GM12801 (cell line): Measurements from ENCODE around the gene SLU7.

Experiments used
- TF ChIP-seq, protein P1 (sequence below): IDR thresholded peaks from one replicate; pipeline ENCODE4 v1.5.1; 2011; ENCODE audit warnings: control low read depth; ENCODE audit not compliant: insufficient read length; ENCODE audit errors: extremely low read depth

SLU7 gene

DNA sequence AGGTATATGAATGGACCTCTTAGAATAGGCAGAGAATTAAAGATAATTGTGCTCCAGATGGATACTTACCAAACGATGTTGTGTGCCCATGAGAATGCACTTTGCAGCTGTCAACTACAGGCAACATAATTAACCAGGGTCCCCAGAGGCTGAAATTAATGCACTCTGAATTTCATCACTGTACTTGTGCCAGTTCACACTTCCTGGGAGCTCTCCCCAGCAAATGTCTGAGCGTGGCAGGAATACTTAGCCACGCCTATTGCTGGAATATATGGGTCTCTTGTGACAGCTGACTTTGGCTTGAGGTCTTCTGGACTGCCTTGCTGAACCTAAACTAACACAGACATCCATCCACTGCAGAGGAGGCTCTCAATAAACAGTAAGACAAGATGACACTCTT, 36.5 kb downstream of the SLU7 start:
- TF ChIP-seq, protein P1, sequence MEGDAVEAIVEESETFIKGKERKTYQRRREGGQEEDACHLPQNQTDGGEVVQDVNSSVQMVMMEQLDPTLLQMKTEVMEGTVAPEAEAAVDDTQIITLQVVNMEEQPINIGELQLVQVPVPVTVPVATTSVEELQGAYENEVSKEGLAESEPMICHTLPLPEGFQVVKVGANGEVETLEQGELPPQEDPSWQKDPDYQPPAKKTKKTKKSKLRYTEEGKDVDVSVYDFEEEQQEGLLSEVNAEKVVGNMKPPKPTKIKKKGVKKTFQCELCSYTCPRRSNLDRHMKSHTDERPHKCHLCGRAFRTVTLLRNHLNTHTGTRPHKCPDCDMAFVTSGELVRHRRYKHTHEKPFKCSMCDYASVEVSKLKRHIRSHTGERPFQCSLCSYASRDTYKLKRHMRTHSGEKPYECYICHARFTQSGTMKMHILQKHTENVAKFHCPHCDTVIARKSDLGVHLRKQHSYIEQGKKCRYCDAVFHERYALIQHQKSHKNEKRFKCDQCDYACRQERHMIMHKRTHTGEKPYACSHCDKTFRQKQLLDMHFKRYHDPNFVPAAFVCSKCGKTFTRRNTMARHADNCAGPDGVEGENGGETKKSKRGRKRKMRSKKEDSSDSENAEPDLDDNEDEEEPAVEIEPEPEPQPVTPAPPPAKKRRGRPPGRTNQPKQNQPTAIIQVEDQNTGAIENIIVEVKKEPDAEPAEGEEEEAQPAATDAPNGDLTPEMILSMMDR: no peak

DNA sequence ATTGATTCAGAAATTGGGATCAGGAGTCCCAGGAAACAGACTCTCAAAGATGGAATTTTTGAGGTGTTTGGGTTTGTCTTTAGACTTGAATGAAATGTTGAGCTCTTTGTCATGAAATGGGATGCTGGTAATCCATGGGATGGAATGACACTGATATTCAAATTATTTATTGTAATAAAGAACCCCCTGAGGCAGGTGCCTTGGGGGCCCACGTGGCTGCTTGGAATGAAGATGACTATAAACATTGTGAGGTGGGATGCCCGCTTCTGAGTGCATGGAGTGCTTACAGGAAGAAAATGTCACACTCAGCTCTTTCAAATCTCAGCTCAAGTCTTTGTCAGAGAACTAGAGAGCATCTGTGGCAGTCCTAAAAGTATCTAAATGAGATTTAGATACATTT, 38.8 kb downstream of the SLU7 start:
- TF ChIP-seq, protein P1: no peak

DNA sequence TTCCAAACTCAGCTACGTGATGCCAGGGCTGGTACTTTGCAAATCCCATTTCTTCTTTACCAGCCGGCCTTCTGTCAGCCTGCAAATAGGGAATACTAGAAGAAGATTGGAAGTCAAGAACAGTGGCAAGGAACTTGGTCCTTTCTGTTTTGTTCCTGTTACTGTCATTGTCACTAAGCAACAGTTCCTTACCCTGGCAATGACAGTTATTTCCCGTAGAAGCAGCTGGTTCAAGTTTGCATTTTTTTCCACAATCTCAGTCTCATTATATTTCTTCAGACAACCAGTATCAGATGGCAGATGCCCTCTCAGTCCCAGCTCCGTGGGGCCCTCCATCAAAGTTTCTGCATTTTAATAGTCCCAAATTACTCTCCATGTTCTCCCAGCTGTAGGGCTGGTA, 39.4 kb downstream of the SLU7 start:
- TF ChIP-seq, protein P1: no peak

DNA sequence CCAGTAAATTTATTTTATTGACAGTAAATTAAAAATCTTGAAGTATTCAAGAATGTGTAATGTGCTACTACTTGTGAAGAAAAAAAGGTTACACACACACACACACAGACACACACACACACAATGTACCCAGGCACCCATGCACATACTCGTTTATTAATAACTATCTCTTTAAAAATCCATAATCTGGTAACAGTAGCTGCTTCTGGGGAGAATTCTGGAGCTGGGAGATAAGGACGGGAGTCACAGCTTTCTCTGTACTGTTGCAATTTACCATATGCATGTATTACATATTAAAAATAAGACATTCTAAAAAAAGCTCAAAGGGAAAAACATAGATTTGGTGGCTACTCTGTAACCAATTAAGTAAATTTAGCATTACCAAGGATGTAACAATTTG, 40.6 kb downstream of the SLU7 start:
- TF ChIP-seq, protein P1: no peak

DNA sequence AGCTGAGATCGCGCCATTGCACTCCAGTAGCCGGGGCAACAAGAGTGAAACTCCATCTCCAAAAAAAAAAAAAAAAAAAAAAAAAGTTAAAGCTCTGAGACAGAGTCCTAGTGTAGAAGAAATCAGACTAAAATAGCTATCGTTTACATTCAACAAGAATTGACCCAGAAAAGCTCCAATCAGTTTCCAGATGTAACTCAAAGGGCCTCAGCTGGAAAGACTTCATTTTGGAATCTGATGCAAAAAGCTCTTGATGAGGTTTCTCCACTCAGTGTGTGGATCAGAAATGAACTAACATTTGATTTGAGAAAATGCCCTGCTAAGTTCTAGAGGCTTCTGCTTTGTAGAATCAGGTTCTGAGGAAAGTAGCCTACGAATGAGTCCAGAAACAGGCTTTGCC, 41.2 kb downstream of the SLU7 start:
- TF ChIP-seq, protein P1: no peak

DNA sequence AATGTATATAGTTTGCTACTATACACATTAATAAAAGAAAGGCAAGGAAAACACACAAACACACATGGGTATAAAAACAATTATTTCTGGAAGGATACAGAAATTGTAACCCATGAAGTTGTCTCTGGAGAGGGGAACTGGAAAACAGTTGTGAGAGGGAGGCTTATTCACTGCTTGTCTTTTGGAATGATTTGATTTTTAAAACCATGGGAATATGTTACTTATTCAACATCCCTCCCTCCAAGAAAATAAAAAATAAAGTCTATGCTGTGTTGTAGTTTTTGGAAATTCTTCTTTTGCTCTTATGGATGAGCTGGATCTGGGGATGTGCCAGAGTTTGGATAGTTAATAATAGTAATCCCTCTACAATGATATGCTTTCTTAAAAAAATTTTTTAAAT, 42.5 kb downstream of the SLU7 start:
- TF ChIP-seq, protein P1: no peak

DNA sequence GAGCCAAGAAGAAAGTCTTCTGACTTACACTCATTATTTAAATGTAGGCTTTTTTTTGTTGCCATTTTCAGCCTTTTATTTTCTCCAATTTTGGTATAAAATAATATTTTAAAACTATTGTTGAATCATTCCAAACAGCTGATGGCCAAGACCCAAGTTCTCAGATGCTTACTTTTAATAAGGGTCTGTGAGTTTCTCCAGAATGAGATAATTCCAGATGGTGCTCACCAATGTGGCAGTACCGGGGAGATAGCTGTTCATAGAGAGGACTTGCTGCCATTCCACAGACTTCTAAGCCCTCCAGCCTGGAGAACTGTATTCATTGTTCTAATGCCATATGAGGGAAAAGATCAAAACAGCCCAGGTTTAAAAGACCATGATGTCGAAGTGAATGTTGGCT, 43.2 kb downstream of the SLU7 start:
- TF ChIP-seq, protein P1: no peak

DNA sequence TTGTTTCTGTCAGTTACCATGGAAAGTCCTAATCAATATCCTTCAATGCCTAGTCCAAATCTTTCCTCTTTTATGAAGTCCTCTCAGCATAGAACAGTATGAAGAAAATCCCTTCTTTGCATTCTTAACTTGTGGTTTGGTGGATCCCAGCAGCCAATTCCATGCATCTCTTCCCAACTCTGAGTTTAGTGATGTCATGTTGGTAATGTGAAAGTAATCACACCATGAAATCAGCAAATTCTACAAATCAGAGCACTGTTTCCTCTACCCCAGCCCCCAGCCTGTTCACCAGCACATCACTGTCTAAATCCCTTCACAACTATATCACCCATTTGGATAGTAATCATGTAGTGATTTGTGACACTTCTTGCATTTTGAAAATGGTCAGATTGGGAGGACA, 43.7 kb downstream of the SLU7 start:
- TF ChIP-seq, protein P1: no peak
